Retinal pigment epithelial cell (primary cell): ENCODE data around the gene COX10.
A peak's percentile ranks its signal among the peaks of the same experiment; 100 is the strongest.
"Not testable (repeated sequence)": the region's sequence is repeated elsewhere in the genome, so short reads cannot be mapped to it uniquely, and the experiment has no call there.

Source experiments
- DNase-seq: peaks from one replicate; pipeline ENCODE4 v3.0.0-alpha.2; 2010; ENCODE audit warnings: low read depth
- H3K4me3 ChIP-seq: 2 replicates; pipeline ENCODE4 v1.5.1; 2011; ENCODE audit warnings: mild to moderate bottlenecking, low read length, control low read depth, moderate library complexity
- CTCF ChIP-seq: conservative IDR thresholded peaks from 2 replicates; pipeline ENCODE4 v1.5.1; 2011; ENCODE audit warnings: low read depth, low read length, control low read depth, inconsistent platforms

The COX10 gene

GRCh38 chr17:14169287-14169686 is 100.0 kb downstream of the COX10 start:
- DNase-seq = no peak
- no peak for TF ChIP-seq CTCF
- H3K4me3 ChIP-seq = no peak overlapping the region

- no peak overlapping the region for H3K4me3 ChIP-seq
- no peak for TF ChIP-seq CTCF
- DNase-seq = no peak
These were observed 100.6 kb downstream of the COX10 start for GRCh38 chr17:14169901-14170300.

GRCh38 chr17:14176989-14177388 is 107.7 kb downstream of the COX10 start:
- H3K4me3 ChIP-seq, DNase-seq: not testable (repeated sequence)

- DNase-seq, H3K4me3 ChIP-seq: not testable (repeated sequence)
These were observed 108.5 kb downstream of the COX10 start for GRCh38 chr17:14177801-14178200.

- DNase-seq, H3K4me3 ChIP-seq: not testable (repeated sequence)
These were observed 110.6 kb downstream of the COX10 start for GRCh38 chr17:14179951-14180350.

DNA sequence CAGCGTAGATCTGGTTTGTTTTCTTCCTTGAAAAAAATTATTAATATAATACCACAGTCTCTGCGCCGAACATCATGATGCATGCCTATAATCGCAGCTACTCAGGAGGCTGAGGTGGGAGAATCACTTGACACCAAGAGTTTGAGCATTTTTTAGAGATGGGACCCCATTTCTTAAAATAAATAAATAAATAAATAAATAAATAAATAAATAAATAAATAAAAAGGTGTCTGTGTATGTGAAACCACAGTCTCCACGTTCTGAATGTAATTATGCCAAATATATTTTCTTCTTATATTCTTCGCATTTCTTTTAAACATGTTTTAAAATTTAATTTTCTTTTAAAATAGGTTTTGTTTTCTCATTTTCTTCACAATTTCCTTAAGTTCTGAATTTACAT is 112.8 kb downstream of the COX10 start:
- not testable (repeated sequence) for H3K4me3 ChIP-seq, DNase-seq

- not testable (repeated sequence) for H3K4me3 ChIP-seq, DNase-seq
These were observed 115.2 kb downstream of the COX10 start for GRCh38 chr17:14184536-14184935.

DNA sequence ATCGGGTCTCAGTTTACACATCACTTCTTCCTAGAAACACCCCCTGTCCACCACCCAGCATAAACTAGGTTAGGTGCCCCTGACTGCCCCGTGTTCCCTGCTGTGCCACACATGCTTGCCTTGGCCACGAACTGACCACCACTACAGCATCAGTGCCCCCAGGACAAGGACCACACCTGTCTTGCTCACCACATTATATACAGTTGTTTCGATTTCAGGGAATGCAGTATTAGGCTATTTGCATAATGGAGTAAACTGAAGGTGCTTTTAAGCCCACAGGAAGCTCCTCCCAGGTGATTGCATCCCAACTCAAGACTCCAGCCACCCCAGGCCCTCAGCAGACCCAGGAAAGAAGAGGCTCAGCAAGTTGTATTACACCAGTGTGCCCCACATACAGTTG is 117.1 kb downstream of the COX10 start:
- H3K4me3 ChIP-seq, DNase-seq: not testable (repeated sequence)

GRCh38 chr17:14190774-14191173 is 121.5 kb downstream of the COX10 start:
- H3K4me3 ChIP-seq, DNase-seq: not testable (repeated sequence)

DNA sequence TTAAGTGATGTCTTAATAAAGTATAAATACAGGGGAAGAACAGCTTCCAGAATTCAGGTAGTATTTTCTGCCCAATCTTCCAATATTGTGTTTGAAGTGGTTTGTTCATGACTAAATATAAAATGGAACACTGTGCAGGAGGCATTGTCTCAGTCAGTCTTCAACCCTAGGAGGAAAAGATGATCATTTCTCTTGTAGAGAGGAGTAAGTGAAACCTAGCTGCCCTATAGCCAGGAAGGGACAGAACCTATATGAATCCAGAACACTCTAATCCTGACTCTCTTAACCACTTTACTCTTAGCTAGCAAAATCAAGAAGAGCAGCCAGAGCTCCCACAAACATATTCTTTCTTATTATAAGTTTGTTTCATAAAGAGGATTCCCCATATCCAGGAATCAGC is 122.2 kb downstream of the COX10 start:
- not testable (repeated sequence) for DNase-seq, H3K4me3 ChIP-seq

GRCh38 chr17:14192039-14192438 is 122.7 kb downstream of the COX10 start:
- H3K4me3 ChIP-seq, DNase-seq: not testable (repeated sequence)

- not testable (repeated sequence) for DNase-seq, H3K4me3 ChIP-seq
These were observed 123.5 kb downstream of the COX10 start for GRCh38 chr17:14192636-14193344.

- no peak for DNase-seq
- no peak overlapping the region for H3K4me3 ChIP-seq
- peak; percentile 36 for TF ChIP-seq CTCF
These were observed 127.2 kb downstream of the COX10 start for GRCh38 chr17:14196377-14196997.
